HG02870 (cell line): ENCODE results near the gene TCERG1L.

Experiments used
- ATAC-seq: cut with Tn5 transposase; IDR thresholded peaks from one replicate; pipeline ENCODE4 v1.9.1; 2021; ENCODE audit warnings: mild to moderate bottlenecking, moderate library complexity; ENCODE audit not compliant: unreplicated experiment

The TCERG1L gene

GRCh38 chr10:131231323-131231964 is 80.1 kb downstream of the TCERG1L start:
- ATAC-seq: no peak

GRCh38 chr10:131230641-131231322 is 80.7 kb downstream of the TCERG1L start:
- ATAC-seq: no peak

GRCh38 chr10:131230166-131230565 is 81.4 kb downstream of the TCERG1L start:
- no peak for ATAC-seq

- ATAC-seq: no peak
These were observed 84.3 kb downstream of the TCERG1L start for GRCh38 chr10:131227163-131227740.

GRCh38 chr10:131226446-131227162 is 84.9 kb downstream of the TCERG1L start:
- ATAC-seq: no peak

GRCh38 chr10:131224106-131224505 is 87.4 kb downstream of the TCERG1L start:
- no peak for ATAC-seq

GRCh38 chr10:131223422-131223821 is 88.1 kb downstream of the TCERG1L start:
- no peak for ATAC-seq

GRCh38 chr10:131222986-131223385 is 88.5 kb downstream of the TCERG1L start:
- ATAC-seq: no peak

- ATAC-seq: no peak
These were observed 89.8 kb downstream of the TCERG1L start for GRCh38 chr10:131221632-131222277.

- no peak for ATAC-seq
These were observed 90.8 kb downstream of the TCERG1L start for GRCh38 chr10:131220601-131221171.

- ATAC-seq: no peak
These were observed 91.5 kb downstream of the TCERG1L start for GRCh38 chr10:131219955-131220489.

GRCh38 chr10:131219584-131219886 is 92.0 kb downstream of the TCERG1L start:
- ATAC-seq: no peak

GRCh38 chr10:131218811-131219583 is 92.5 kb downstream of the TCERG1L start:
- ATAC-seq: no peak

GRCh38 chr10:131216681-131217230 is 94.8 kb downstream of the TCERG1L start:
- no peak for ATAC-seq

- ATAC-seq: no peak
These were observed 95.7 kb downstream of the TCERG1L start for GRCh38 chr10:131215776-131216175.

- no peak for ATAC-seq
These were observed 96.8 kb downstream of the TCERG1L start for GRCh38 chr10:131214521-131215244.

- ATAC-seq: no peak
These were observed 97.6 kb downstream of the TCERG1L start for GRCh38 chr10:131213741-131214505.

- no peak for ATAC-seq
These were observed 98.7 kb downstream of the TCERG1L start for GRCh38 chr10:131212763-131213325.
